ENCODE data around the gene ZNRF3.
"Not testable (repeated sequence)": the region's sequence is repeated elsewhere in the genome, so short reads cannot be mapped to it uniquely, and the experiment has no call there.

ZNRF3 gene

DNA sequence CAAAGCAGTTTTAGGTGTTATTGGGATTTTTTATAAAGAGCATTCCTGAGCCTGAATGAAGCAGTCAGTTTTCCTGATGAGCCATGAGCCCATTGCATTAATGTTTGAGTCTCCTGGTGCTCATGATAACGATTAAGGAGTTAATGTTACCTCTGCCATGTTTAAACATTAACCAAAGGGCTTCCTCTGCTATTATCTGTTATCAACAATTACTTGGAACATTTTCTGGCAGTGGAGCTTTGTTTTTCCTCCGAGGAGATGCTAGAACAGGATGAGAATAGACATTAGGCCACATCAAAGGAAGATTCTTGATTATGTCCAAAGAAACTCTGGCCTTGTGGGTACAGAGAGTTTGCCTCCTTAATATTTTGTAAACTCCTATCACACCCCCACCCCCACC is 49.9 kb downstream of the ZNRF3 start:
- DNase-seq (ENCODE audit: low read depth) = no peak

DNA sequence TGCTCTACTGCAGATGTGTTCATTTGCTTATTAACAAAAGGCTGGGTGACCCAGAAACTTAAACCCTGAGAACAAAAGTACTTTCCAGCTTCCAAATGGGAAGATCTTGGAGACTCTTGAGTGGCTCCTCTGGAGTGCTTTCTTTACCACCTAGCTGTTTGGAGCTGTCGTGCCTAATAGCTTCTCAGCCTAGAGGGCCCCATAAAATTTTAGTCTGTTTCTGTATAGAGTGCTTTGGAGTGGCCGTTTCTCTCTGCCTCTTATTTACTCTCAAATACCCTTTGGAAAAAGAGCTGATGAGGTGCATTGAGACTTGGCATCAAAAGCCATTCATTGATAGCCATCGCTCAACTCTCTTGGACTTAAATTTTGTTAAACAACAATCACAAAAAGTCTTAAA is 50.7 kb downstream of the ZNRF3 start:
- no peak for DNase-seq (ENCODE audit: low read depth)

DNA sequence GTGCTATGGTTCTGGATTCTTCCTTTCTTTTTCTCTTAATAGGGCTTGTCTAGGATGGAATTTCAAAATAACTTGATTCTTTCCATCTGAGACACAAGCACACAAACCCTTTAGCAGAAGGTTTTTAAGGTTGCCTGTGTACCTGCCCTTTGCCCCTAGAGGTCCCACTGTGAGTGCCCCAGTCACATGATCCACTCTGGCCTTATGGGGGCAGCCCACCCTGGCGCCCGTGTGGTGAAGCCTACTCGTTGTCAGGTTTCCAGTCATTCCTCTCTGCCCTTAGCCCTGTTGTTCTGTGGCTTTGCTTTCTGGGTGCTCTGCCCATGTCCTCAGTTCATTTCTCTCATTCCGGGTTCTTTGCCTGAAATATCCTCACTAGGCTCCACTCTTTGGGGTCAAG is 51.8 kb downstream of the ZNRF3 start:
- no peak for DNase-seq (ENCODE audit: low read depth)

DNA sequence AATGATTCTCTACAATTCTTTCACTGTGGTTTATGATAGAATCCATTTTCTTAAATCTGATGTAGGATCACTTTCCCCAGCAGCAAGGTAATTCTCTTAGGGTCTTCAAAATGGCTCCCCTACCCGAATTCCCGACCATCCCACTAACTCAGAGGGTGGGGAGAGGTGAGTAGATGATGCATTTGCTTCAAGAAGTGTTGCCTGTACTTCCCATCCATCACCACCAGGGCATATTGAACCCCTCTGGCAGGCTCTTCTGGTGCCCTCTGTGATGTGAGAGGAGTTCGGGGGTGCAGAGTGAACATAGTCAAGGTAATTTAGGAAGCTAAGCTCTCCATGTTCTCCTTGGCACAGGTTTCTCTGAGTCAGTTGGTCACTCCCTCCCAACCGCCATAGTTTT is 52.3 kb downstream of the ZNRF3 start:
- DNase-seq (ENCODE audit: low read depth) = no peak

DNA sequence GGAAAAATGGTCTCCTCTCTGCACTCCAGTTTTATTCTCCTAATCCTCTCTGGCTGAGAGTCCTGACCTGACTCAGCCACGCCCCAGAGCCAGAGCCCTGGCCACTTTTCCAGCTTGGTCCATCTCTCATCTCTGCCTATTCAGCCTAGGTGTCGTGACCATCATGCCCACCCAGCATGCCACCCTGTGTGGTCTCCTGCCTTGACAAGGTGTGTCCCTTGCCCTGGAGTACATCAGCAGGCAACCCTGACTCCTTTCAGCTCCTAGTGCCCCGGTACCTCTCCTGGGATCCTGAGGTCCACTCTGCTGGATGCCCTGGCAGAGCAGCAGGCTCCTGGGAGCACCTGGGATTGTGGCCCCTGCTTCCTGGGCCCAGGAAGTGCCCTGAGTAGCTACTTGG is 52.8 kb downstream of the ZNRF3 start:
- no peak for DNase-seq (ENCODE audit: low read depth)

DNA sequence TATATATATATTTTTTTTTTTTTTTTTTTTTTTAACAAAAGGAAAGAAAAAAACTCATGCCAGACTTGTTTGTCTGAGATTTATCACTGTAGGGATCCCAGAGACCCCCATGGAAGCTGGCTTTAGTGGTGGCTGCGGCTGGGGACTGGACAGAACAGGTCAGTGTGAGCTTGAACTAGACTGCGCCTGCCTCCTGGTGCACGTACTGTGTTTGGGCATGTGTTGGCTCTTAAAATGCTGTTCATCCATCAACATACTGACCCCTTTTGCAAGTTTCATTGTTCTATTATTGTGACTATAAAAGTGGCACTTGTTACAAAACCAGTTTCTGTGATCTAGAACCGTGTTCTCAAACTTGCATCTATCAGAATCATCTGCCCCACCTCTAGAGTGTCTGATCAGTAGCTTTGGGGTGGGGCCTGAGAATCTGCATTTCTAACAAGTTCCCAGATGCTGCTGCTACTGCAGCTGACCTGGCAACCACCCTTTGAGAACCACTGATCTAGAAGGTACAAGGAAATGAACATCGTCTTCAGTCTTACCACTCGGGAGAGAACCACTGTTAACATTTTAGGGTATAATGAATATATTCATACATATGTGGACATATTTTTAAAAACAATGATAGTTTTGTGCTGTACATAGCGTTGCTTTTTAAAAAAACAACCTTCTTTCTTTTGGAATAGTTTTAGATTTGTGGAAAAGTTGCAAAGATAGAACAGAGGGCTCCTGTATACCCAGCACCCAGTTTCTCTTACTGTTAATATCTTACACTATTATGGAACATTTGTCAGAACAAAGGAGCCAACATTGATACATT is 54.0 kb downstream of the ZNRF3 start:
- no peak for DNase-seq (ENCODE audit: low read depth)

DNA sequence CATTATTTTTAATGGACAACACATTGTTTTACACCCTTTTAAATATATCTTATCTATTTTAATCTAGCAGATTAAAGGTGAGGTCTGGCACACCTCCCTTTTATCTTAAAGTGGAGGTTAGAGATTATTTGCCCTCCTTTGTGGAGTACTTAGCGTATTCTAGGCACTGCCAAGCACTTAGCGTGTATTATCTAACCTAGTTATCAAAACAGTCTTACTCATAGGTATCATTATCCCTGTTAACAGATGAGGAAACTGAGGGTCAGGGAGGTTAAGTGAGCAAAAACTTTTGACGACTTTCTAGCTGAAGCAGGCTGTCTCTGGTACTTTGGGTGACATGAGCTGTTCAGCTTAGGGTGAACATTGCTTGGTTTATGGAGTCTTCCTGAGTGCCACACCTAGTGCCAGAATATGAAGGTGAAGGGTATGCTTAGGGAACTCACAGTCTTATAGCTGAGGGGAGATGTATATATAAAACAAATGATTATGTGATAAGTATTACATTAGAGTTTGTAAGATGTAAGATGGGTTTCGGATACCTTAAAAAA is 55.0 kb downstream of the ZNRF3 start:
- no peak for DNase-seq (ENCODE audit: low read depth)

DNA sequence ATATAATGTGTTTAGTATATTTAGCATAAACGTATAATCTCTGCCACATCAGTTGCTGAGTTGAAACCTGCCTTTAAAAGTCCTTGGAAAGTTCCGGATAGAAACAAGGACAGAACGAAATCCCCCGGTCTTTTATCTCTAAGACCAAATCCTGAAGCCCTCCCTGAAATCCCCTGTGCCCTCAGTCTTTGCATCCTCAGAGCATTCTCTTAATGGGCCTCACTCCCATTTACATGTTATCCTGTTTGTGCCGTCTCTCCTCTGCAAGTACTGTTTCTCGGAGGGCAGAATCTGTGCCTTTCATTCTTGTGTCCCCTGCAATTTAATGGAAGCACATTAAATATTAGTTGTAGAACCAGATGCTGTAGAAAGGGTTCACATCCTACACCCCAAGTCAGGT is 56.0 kb downstream of the ZNRF3 start:
- no peak for DNase-seq (ENCODE audit: low read depth)

DNA sequence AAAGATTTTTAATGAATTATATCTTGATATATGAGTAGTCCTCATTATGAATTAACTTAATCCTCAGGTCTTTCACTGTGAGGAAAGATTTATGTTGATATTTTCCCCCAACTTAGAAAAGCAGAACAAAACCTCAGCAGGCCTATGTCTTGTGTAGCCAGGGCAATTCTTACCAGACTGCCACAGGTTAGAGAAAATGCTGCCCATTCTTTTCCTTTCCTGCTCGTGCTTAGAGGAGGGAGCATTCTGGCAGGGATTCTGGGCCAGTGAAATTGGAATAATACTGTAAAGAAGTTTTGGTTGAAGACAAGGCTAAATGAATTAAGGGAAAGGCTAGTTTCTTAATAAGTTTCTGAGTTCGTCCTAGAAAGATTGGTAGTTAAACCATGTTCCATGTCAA is 56.6 kb downstream of the ZNRF3 start:
- no peak for DNase-seq (ENCODE audit: low read depth)

DNA sequence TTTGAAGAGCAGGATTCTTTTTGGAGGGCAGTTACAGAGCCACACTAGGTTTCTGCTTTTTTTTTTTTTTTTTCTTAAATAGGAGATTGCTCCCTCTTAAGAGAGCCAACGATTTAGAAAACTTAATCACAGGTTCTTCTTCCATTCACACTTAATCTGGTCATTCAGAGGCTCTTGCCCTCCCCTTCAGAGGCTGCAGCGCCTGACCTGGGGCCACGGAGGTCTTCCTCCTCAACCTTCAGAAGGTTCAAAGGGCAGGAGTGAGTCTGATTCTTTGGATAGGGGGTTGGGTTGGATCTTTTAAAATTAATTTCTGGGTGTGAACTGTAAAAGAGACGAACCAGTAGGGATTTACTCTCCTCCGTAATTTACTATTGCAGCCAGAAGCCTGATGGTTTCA is 57.1 kb downstream of the ZNRF3 start:
- DNase-seq (ENCODE audit: low read depth) = no peak

DNA sequence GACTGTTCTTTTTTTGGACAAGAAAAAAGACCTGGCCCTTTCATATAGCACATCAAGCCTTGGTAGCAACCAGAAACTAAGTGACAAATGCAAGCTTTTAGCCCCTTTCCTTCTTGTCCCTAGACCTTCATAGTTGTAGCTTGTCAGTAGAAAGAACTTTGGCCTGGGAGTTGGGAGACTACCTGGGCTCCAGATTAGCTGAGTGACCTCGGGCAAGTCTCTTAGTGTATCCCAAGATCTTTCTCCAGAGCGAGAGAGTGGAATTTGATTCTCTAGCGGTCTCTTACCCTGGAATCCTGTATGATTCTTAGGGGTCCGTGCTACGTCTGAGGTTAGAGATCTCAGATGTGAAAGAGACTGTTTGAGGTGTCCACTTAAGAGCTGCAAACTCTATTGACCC is 59.0 kb downstream of the ZNRF3 start:
- no peak for DNase-seq (ENCODE audit: low read depth)

DNA sequence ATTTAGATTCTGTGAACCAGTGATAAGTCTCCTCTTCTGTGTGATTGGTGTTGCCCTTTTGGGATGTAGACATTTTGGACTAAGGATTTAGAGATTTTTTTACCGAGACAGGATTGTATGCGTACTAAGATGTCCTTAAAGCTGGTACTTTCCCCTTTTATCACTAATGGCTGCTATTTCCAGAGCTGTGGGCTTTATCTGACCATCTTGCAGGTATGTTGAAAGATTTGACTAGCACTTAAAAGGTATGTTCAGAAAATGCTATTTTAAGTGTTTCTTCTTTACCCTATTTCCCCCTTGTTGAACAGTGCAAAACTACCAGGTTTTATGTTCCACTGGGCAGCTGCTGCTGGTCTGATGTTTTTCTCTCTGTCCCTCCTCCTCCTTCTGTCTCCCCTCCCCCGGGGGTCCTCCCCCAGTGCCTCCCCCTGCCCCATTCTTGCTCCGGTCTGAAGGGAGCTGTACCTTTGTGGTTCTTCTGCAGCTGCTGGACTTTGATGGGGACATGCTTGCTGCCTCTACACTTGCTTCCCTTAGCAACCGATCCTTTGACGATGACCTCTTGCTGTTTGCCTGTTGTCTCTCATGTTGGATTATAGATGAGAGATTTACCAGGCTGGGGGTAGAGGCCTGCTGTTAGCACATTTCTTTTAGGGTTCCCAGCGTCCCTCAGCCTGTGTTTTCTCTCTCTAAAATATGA is 59.6 kb downstream of the ZNRF3 start:
- no peak for DNase-seq (ENCODE audit: low read depth)

DNA sequence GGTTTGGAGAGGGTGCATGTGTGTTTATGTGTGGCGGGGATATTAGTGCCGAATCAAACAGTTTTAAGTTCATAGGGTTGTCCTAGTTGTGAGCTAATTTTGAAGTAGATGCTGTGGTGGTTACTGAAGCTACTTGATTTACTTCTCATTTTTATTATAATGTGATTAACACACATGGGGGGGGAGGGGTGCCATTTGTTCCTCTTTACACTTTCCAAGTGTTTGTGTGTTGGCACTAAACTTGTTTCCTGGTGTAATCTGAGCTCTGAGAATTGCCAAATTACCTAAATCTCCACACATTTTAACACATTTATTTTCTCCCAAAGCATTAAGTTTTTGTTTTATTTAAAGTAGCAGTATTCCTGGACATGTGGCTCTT is 60.1 kb downstream of the ZNRF3 start:
- no peak for DNase-seq (ENCODE audit: low read depth)

DNA sequence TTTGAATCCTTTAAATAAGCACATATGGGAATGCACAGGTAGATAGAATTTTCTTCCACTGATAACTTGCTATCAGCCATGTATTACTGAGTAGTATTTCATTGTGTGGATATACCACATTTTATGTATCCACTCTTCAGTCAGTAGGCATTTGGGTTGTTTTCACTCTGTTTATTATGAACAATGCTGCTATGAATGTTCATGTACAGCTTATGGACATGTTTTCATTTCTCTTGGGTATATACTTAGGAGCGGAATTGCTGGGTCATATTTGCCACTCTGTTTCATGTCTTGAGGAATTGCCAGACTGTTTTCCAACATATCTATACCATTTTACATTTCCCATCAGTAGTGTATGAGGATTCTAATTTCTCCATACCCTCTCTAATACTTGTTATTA is 63.8 kb downstream of the ZNRF3 start:
- DNase-seq (ENCODE audit: low read depth) = no peak

DNA sequence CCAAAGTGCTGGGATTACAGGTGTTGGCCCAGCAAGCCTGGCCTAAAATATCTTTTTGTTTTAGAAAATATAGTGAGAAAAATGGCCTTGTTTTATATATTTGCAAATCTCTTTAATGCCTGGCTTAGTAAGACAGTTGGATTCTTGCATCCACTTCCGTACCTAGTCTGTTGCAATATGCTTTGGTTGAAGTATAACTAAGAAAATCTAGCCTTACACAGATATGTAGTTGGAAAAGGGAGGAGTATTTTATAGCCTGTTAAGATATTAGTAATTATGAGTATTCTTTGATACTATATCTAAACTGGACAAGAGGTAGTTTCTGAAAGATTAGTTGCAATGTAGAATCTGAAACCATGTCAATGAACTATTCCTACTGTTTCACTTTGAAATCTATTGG is 65.1 kb downstream of the ZNRF3 start:
- DNase-seq (ENCODE audit: low read depth) = no peak

DNA sequence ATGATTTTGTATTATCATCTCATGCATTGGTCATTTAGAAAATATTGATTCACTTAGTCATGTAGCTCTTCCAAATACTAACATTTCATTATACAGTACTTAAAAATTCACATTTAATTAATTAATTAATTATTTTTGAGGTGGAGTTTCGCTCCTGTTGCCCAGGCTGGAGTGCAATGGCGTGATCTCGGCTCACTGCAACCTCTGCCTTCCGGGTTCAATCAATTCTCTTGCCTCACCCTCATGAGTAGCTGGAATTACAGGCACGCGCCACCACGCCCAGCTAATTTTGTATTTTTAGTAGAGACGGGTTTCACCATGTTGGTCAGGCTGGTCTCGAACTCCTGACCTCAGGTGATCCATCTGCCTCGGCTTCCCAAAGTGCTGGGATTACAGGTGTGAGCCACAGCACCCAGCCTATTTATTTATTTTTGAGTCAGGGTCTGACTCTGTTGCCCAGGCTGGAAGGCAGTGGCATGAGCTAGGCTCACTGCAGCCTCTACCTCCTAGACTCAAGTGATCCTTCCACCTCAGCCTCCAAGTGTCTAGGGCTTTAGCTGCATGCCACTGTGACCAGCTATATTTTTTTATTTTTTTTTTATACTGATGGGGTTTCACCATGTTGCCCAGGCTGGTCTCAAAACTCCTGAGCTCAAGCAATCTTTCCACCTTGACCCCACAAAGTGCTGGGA is 65.6 kb downstream of the ZNRF3 start:
- not testable (repeated sequence) for DNase-seq (ENCODE audit: low read depth)

DNA sequence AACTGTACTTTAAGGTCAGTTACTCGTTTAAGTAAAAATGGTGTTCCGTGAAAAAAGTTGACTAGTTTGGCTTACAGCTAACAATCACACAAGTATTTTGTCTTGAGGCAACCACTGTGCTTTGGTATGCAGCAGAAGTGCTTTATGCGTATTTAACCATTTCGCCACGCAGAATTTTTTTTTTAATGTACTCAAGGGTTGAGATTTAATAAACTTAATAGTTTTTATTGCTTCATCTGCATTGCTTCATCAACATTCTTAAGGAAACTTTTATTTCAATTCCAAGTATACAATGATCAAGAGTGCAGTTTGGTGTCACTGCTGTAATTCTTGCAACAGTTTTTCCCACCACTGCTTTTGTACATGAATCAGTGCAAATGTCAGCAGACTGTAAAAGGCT is 66.4 kb downstream of the ZNRF3 start:
- no peak for DNase-seq (ENCODE audit: low read depth)

DNA sequence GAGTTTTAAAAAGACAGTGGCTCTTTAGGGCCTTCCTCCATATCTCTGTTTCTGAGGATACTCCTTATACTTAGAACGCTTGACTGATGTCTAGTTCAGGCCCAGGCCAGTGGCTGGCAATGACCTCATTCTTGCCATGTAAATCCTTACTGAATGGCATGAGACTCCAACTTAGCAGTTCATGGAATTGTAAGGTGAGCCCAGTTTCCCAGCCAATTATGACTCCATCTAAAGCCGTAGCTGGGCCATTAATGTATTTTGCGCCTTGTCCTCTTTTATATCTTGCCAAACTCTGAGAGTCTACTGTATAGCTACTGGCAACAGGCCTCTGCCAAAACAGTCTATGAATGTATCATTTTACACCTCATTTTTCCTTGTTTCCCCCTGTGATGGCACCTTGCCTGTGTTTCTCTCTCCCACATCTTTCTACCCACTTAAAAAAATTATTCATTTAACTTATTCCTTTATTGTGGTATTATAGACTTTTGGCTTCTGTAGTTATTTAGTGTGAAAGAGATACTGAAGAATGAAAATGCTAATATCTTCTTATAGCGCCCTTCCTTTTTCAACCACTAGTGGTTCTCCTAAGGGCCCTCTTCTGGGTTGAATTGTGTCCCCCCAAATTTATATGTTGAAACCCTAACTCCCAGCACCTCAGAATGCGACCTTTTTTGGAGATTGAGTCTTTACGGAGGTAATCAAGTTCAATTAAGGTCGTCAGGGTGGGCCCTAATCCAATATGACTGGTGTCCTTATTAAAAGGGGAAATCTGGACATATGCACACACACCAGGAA is 67.4 kb downstream of the ZNRF3 start:
- DNase-seq (ENCODE audit: low read depth) = no peak

DNA sequence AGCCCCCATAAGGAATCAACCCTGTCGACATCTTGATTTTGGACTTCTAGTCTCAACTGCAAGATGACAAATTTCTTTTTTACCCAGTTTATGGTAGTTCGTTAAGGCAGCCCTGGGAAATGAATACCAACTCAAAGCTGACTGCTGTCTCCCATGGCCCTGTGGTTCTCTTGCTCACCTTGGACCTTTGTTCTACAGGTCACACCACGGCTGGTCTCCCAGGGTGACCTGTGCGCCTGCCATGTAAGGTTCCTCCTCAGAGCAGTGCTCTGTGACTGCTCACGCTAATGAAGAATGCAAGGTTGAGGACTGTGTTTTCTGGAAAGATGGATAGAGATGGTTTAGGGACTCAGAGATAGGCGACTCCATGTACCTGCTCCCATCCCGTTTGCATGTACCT is 68.2 kb downstream of the ZNRF3 start:
- no peak for DNase-seq (ENCODE audit: low read depth)

DNA sequence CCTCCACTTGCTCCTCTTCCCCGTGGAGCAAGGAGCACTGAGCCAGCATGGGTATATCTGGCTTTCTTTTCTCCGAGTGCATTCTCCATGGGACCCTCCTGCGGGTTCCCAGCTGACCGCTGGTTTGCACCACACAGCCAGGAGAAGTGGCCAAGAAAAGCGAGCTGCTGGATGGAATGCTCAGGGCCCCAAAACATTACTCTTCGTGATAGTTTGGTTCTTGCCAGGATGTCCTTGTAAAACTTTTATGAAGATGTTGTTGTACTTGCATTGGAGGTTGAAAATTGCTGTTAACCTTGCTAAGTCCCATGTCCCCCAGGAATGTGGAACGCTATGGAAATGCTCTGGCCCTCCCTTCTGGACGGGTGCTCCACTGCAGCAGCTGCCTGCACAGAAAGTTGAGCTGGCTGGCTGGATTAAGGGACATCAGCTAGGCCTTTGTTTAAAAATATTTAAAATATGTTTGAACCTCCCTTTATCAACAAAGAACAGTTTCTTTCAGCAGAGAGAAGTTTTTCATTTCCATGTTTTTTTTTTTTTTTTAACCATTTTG is 68.7 kb downstream of the ZNRF3 start:
- no peak for DNase-seq (ENCODE audit: low read depth)

DNA sequence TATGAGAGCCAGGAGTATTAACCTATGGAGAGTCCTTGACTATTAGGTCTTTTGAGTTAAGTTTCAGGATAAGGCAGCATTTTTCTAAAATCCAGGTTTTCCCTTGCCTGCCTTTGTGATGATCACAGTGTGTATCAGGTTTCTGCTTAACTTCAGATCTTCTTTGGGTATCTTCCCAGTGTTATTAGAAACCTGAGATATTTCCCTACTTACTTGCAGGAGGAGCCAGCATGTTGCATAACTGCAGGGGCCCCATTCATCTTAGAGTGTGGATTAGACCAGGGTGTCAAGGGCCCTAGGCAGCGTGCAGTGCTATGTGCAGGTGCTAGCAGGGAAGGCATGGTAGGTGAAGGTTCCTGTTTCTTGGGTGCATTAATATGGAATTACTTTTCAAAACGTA is 69.5 kb downstream of the ZNRF3 start:
- no peak for DNase-seq (ENCODE audit: low read depth)

DNA sequence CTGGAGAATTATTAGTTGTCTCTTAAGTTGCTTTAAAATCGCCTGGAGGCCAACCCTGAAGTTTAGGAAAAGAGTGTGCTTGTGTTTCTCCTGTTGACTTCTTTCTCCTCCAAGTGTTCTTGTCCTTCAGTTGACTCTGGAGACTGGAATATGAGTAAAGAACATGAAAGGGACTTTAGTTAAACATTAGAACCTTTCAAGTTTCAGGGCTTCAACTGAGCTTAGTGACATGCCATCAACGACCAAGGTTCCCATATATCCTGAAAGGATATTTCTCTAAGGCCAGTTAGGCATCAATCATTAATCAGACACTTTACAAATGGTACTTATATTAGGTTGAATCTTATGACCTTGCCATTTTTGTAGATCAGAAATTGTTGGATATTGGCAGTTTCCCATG is 70.0 kb downstream of the ZNRF3 start:
- DNase-seq (ENCODE audit: low read depth) = no peak
